HUES64 (cell line): ENCODE measurements around the gene NDUFAF2.
A peak's percentile ranks its signal among the peaks of the same experiment; 100 is the strongest.

Experiments
- H3K27ac ChIP-seq: 2 replicates; pipeline ENCODE4 v1.7.0; 2013; ENCODE audit warnings: low read depth, low read length, inconsistent platforms
- H3K27me3 ChIP-seq: 2 replicates; pipeline ENCODE4 v1.6.1; 2013; ENCODE audit warnings: mild to moderate bottlenecking, low read length; ENCODE audit not compliant: insufficient read depth
- H3K36me3 ChIP-seq: 2 replicates; pipeline ENCODE4 v1.6.1; 2013; ENCODE audit warnings: mild to moderate bottlenecking, low read length; ENCODE audit not compliant: insufficient read depth
- H3K4me1 ChIP-seq: 2 replicates; pipeline ENCODE4 v1.6.1; 2013; ENCODE audit warnings: mild to moderate bottlenecking, low read length, moderate library complexity; ENCODE audit not compliant: insufficient read depth
- H3K4me3 ChIP-seq: 2 replicates; pipeline ENCODE4 v1.5.1; 2013; ENCODE audit warnings: mild to moderate bottlenecking, low read length, moderate library complexity
- H3K9ac ChIP-seq: 2 replicates; pipeline ENCODE4 v1.6.1; 2013; ENCODE audit warnings: mild to moderate bottlenecking, low read depth, low read length
- H3K9me3 ChIP-seq: 2 replicates; pipeline ENCODE4 v1.6.1; 2013; ENCODE audit warnings: low read depth, low read length; ENCODE audit not compliant: insufficient read depth
- WGBS: fragments of 150-250, 120-280 bp; methylation state at CpG from one replicate; pipeline ENCODE4 v1.1.7; 2013; ENCODE audit warnings: missing lambda C conversion rate; 5-methylcytosine and 5-hydroxymethylcytosine counted together

NDUFAF2 gene

GRCh38 chr5:61151893-61152292 lies 206.9 kb downstream of the NDUFAF2 start:
- H3K9ac ChIP-seq: no peak overlapping the region
- WGBS: 85% methylated on average over 1 of the region's 2 CpGs

GRCh38 chr5:61159070-61159469 lies 214.1 kb downstream of the NDUFAF2 start:
- H3K4me1 ChIP-seq: 0 out of 2 replicates have a peak, but pooled peaks cover 6% of the 10 kb centered on the region
- 0 out of 2 replicates have a peak, but pooled peaks cover under 1% of the 10 kb centered on the region for H3K9me3 ChIP-seq
- H3K4me3 ChIP-seq: no peak overlapping the region
- H3K27ac ChIP-seq: no peak overlapping the region
- H3K27me3 ChIP-seq: no peaks in the 10 kb centered on the region
- no peak overlapping the region for H3K9ac ChIP-seq
- 97% methylated on average over 2 of the region's 3 CpGs for WGBS
- H3K36me3 ChIP-seq: peaks cover 42% of the 10 kb centered on the region

More at GRCh38 chr5:61151893-61152292, 206.9 kb downstream of the NDUFAF2 start:
- Histone ChIP-seq H3K9me3 (no peaks in the 10 kb centered on the region), H3K4me3 (no peak overlapping the region), H3K27me3 (no peaks in the 10 kb centered on the region), H3K36me3 (peaks cover 1% of the 10 kb centered on the region; the same call in 1 of the 2 replicates), H3K4me1 (no peaks in the 10 kb centered on the region), H3K27ac (no peak overlapping the region)

GRCh38 chr5:61159836-61160235 lies 214.8 kb downstream of the NDUFAF2 start:
- Histone ChIP-seq H3K36me3 (peaks cover 46% of the 10 kb centered on the region), H3K27me3 (no peaks in the 10 kb centered on the region), H3K4me1 (0 out of 2 replicates have a peak, but pooled peaks cover 6% of the 10 kb centered on the region), H3K27ac (no peak overlapping the region), H3K9ac (no peak overlapping the region), H3K9me3 (0 out of 2 replicates have a peak, but pooled peaks cover 4% of the 10 kb centered on the region), H3K4me3 (no peak overlapping the region)
- 90% methylated on average over 3 of the region's 4 CpGs for WGBS

- Histone ChIP-seq H3K9me3 (0 out of 2 replicates have a peak, but pooled peaks cover 4% of the 10 kb centered on the region), H3K27ac (no peak overlapping the region), H3K4me3 (peak overlapping the region; percentile 88), H3K4me1 (peaks cover 12% of the 10 kb centered on the region; the same call in 1 of the 2 replicates), H3K36me3 (peaks cover 46% of the 10 kb centered on the region), H3K27me3 (no peaks in the 10 kb centered on the region), H3K9ac (no peak overlapping the region)
- WGBS: 92% methylated on average over 3 of the region's 3 CpGs
These were observed 215.5 kb downstream of the NDUFAF2 start for GRCh38 chr5:61160497-61160896.

GRCh38 chr5:61162010-61162831 lies 217.2 kb downstream of the NDUFAF2 start, which contains the start of gene SMIM15:
Gene SMIM15, minus strand, starts transcription at chr5:61162468. Its CDS starts 2,297 bp downstream, at chr5:61160171.
- Histone ChIP-seq H3K36me3 (peaks cover 42% of the 10 kb centered on the region), H3K27ac (peak within 1 kb of the TSS; percentile 91), H3K4me1 (peaks cover 15% of the 10 kb centered on the region; the same call in 1 of the 2 replicates), H3K9me3 (0 out of 2 replicates have a peak, but pooled peaks cover 4% of the 10 kb centered on the region), H3K4me3 (peak within 1 kb of the TSS; percentile 88), H3K9ac (peak within 1 kb of the TSS; percentile 96), H3K27me3 (no peaks in the 10 kb centered on the region)
- under 1% methylated on average over 73 of the region's 73 CpGs for WGBS

GRCh38 chr5:61162832-61163567 lies 218.0 kb downstream of the NDUFAF2 start:
- WGBS: 14% methylated on average over 14 of the region's 14 CpGs
- H3K27ac ChIP-seq: peak overlapping the region; percentile 91
- peak overlapping the region; percentile 88 for H3K4me3 ChIP-seq
- peak overlapping the region; percentile 96 for H3K9ac ChIP-seq
- peaks cover 15% of the 10 kb centered on the region; the same call in 1 of the 2 replicates for H3K4me1 ChIP-seq
- no peaks in the 10 kb centered on the region for H3K27me3 ChIP-seq
- peaks cover 36% of the 10 kb centered on the region for H3K36me3 ChIP-seq
- 0 out of 2 replicates have a peak, but pooled peaks cover 4% of the 10 kb centered on the region for H3K9me3 ChIP-seq

- peaks cover 15% of the 10 kb centered on the region; the same call in 1 of the 2 replicates for H3K4me1 ChIP-seq
- H3K9me3 ChIP-seq: 0 out of 2 replicates have a peak, but pooled peaks cover 4% of the 10 kb centered on the region
- peaks cover 27% of the 10 kb centered on the region for H3K36me3 ChIP-seq
- WGBS: 95% methylated on average over 13 of the region's 13 CpGs
- peak overlapping the region; percentile 88 for H3K4me3 ChIP-seq
- H3K27ac ChIP-seq: no peak overlapping the region
- H3K27me3 ChIP-seq: no peaks in the 10 kb centered on the region
- no peak overlapping the region for H3K9ac ChIP-seq
These were observed 218.9 kb downstream of the NDUFAF2 start for GRCh38 chr5:61163905-61164304.

- H3K27ac ChIP-seq: no peak overlapping the region
- H3K9me3 ChIP-seq: 0 out of 2 replicates have a peak, but pooled peaks cover 4% of the 10 kb centered on the region
- 85% methylated on average over 3 of the region's 4 CpGs for WGBS
- H3K4me1 ChIP-seq: peaks cover 15% of the 10 kb centered on the region; the same call in 1 of the 2 replicates
- H3K27me3 ChIP-seq: no peaks in the 10 kb centered on the region
- H3K36me3 ChIP-seq: peaks cover 5% of the 10 kb centered on the region; the same call in 1 of the 2 replicates
- no peak overlapping the region for H3K9ac ChIP-seq
- H3K4me3 ChIP-seq: no peak overlapping the region
These were observed 222.4 kb downstream of the NDUFAF2 start for GRCh38 chr5:61167382-61167781.

- Histone ChIP-seq H3K9ac (no peak overlapping the region), H3K27me3 (no peaks in the 10 kb centered on the region), H3K27ac (no peak overlapping the region), H3K36me3 (peaks cover 5% of the 10 kb centered on the region; the same call in 1 of the 2 replicates), H3K4me1 (peaks cover 9% of the 10 kb centered on the region; the same call in 1 of the 2 replicates), H3K4me3 (no peak overlapping the region), H3K9me3 (0 out of 2 replicates have a peak, but pooled peaks cover 4% of the 10 kb centered on the region)
- WGBS: 91% methylated on average over 8 of the region's 8 CpGs
These were observed 223.9 kb downstream of the NDUFAF2 start for GRCh38 chr5:61168951-61169350.

GRCh38 chr5:61171479-61171878 lies 226.5 kb downstream of the NDUFAF2 start:
- Histone ChIP-seq H3K9me3 (no peaks in the 10 kb centered on the region), H3K36me3 (no peaks in the 10 kb centered on the region), H3K27me3 (no peaks in the 10 kb centered on the region), H3K4me3 (no peak overlapping the region), H3K9ac (no peak overlapping the region), H3K27ac (no peak overlapping the region), H3K4me1 (no peaks in the 10 kb centered on the region)
- WGBS: 100% methylated on average over 1 of the region's 1 CpG
